Measurements from ENCODE around the gene HMX3.

DNA sequence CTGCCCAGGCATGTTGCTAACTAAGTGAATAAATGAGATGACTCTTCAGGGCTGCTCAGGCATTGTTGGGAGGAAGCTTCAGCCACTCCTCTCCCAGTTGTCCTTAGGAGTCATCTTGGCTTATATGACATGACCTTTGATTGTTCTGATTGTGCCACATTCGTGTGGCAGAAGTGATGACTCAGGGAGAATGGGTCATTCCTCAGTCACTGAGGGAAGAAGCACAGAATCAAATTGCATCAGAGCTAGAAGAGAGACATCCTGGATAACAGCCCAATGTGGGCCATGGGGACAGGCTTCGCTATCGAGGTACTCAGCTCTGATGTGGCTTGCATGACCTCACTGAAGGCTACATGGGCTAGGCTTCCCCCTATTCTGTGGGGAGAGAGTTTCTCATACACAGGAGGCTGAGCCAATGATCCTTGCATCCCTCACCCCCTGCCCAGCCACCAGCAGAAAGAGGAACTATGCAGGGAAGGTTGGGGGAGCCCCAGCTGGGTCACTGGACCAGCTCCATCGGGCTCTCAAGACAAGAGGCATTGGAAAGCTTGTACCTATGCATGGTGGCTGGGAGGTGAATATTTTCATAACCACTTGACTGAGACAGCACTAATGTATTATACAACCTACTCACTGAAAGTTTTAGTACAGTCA, 6.0 kb upstream of the HMX3 start:
- TF ChIP-seq, protein P1, sequence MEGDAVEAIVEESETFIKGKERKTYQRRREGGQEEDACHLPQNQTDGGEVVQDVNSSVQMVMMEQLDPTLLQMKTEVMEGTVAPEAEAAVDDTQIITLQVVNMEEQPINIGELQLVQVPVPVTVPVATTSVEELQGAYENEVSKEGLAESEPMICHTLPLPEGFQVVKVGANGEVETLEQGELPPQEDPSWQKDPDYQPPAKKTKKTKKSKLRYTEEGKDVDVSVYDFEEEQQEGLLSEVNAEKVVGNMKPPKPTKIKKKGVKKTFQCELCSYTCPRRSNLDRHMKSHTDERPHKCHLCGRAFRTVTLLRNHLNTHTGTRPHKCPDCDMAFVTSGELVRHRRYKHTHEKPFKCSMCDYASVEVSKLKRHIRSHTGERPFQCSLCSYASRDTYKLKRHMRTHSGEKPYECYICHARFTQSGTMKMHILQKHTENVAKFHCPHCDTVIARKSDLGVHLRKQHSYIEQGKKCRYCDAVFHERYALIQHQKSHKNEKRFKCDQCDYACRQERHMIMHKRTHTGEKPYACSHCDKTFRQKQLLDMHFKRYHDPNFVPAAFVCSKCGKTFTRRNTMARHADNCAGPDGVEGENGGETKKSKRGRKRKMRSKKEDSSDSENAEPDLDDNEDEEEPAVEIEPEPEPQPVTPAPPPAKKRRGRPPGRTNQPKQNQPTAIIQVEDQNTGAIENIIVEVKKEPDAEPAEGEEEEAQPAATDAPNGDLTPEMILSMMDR (IDR thresholded peaks at IDR 0.05) = no peak
- no peak for TF ChIP-seq POLR2A (IDR thresholded peaks at IDR 0.05)

All from lower leg skin (tissue), 3 donors.